DND-41 (cell line): Measurements from ENCODE around the gene ADAMTS9.

Experiments
- EZH2 ChIP-seq: IDR thresholded peaks from 3 replicates; pipeline ENCODE4 v1.6.1; 2012; ENCODE audit warnings: borderline replicate concordance, low read depth, mild to moderate bottlenecking, moderate library complexity, low read length, inconsistent platforms; ENCODE audit not compliant: severe bottlenecking
- TF ChIP-seq, protein P1 (sequence below): IDR thresholded peaks from 2 replicates; pipeline ENCODE4 v1.5.1; 2012; ENCODE audit warnings: borderline replicate concordance, low read length, moderate library complexity, mild to moderate bottlenecking; ENCODE audit not compliant: poor library complexity, severe bottlenecking; ENCODE audit errors: extremely low read depth

DNA sequence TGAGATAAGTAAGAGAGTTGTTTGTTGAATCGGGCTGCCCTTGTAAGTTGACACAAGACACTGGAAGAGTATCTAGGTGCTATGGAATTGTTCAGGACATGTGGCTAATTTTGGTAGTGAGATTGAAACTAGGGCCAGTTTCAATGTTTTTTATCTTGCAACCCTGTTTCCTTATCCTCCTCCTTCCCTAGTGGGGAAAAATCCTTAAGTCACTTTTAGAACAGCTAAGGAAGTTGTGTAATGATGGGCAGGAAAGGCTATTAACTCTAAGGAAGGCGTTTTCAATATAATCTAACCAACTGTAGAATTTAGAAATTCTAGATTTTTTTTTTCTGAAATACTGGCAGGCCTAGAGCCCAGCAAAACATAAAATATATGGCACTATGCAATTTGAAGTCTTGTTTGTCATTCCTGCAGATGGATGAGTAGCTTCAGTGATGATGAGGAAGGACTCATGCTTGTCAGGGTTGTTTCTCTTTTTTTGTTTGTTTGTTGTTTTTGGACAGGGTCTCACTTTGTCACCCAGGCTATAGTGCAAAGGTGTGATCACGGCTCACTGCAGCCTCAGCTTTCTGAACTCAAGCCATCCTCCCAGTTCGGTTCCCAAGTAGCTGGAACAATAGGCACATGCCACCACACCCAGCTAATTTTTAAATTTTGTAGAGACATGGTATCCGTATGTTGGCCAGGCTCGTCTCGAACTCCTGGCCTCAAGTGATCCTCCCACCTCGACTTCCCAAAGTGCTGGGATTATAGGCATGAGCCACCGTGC, 27.6 kb upstream of the ADAMTS9 start:
- TF ChIP-seq, protein P1, sequence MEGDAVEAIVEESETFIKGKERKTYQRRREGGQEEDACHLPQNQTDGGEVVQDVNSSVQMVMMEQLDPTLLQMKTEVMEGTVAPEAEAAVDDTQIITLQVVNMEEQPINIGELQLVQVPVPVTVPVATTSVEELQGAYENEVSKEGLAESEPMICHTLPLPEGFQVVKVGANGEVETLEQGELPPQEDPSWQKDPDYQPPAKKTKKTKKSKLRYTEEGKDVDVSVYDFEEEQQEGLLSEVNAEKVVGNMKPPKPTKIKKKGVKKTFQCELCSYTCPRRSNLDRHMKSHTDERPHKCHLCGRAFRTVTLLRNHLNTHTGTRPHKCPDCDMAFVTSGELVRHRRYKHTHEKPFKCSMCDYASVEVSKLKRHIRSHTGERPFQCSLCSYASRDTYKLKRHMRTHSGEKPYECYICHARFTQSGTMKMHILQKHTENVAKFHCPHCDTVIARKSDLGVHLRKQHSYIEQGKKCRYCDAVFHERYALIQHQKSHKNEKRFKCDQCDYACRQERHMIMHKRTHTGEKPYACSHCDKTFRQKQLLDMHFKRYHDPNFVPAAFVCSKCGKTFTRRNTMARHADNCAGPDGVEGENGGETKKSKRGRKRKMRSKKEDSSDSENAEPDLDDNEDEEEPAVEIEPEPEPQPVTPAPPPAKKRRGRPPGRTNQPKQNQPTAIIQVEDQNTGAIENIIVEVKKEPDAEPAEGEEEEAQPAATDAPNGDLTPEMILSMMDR: no peak
- no peak for TF ChIP-seq EZH2
